CD14-positive monocyte (primary cell): ENCODE results near the gene SLC27A2. TPM values are rescaled to one million over a fixed set of nuclear protein-coding genes. Genes with fewer than 3 reads are reported as not detected.

Experiments
- DNase-seq, 3 donors: peaks; one replicate each; pipeline ENCODE4 v3.0.0-alpha.2; 2011 to 2022
- H2AFZ ChIP-seq: 2 replicates; pipeline ENCODE4 v1.6.0; 2012; ENCODE audit warnings: mild to moderate bottlenecking, low read depth, low read length, inconsistent platforms; ENCODE audit not compliant: insufficient read depth, poor library complexity, severe bottlenecking
- H3K27ac ChIP-seq, 2 donors: 1 replicate in 1 of 2; 2 replicates in 1 of 2; pipeline ENCODE4 v1.5.1; 2012 to 2013; ENCODE audit warnings: low read length in 2 of 2, control low read depth in 1 of 2, inconsistent platforms in 1 of 2, low read depth in 1 of 2, mild to moderate bottlenecking in 1 of 2
- H3K27me3 ChIP-seq, 2 donors: one replicate each; pipeline versions ENCODE4 v1.6.0 to v1.6.1; 2011 to 2013; ENCODE audit warnings: low read length in 2 of 2; ENCODE audit not compliant: control insufficient read depth in 2 of 2, insufficient read depth in 2 of 2
- H3K36me3 ChIP-seq, 2 donors: replicated peaks in 1 of 2; 1 replicate in 1 of 2; 2 replicates in 1 of 2; pipeline versions ENCODE4 v1.5.1 to v1.6.1; 2012 to 2013; ENCODE audit warnings: low read length in 2 of 2, control low read depth in 1 of 2, inconsistent platforms in 1 of 2, mild to moderate bottlenecking in 1 of 2; ENCODE audit not compliant: insufficient read depth in 2 of 2, control insufficient read depth in 1 of 2
- H3K4me1 ChIP-seq, 2 donors: 1 replicate in 1 of 2; 2 replicates in 1 of 2; pipeline versions ENCODE4 v1.5.1 to v1.6.1; 2012 to 2013; ENCODE audit warnings: low read length in 2 of 2, control low read depth in 1 of 2, inconsistent platforms in 1 of 2, mild to moderate bottlenecking in 1 of 2, moderate library complexity in 1 of 2; ENCODE audit not compliant: insufficient read depth in 2 of 2, control insufficient read depth in 1 of 2
- H3K4me2 ChIP-seq: replicated peaks from 2 replicates; pipeline ENCODE3; 2012; ENCODE audit warnings: low read length, moderate library complexity, mild to moderate bottlenecking; ENCODE audit not compliant: poor library complexity, severe bottlenecking; ENCODE audit errors: extremely low read depth
- H3K4me3 ChIP-seq, 3 experiments: fragments of 200-600 bp in 1 of 3; sonication (generic) in 1 of 3; replicated peaks in 1 of 3; 1 replicate in 2 of 3; 2 replicates in 1 of 3; pipeline ENCODE4 v1.5.1; 2011 to 2013; ENCODE audit warnings: low read length in 3 of 3, mild to moderate bottlenecking in 3 of 3, control low read depth in 2 of 3, low read depth in 2 of 3, inconsistent platforms in 1 of 3, moderate library complexity in 1 of 3
- H3K79me2 ChIP-seq: 2 replicates; pipeline ENCODE4 v1.6.0; 2012; ENCODE audit warnings: mild to moderate bottlenecking, control low read depth, inconsistent platforms, low read length, moderate library complexity; ENCODE audit not compliant: insufficient read depth
- H3K9ac ChIP-seq: 2 replicates; pipeline ENCODE4 v1.6.0; 2017; ENCODE audit warnings: low read length, mild to moderate bottlenecking; ENCODE audit not compliant: insufficient read depth, poor library complexity, severe bottlenecking
- H3K9me3 ChIP-seq, 2 donors: replicated peaks in 1 of 2; 1 replicate in 1 of 2; 2 replicates in 1 of 2; pipeline versions ENCODE4 v1.5.1 to v1.6.1; 2012 to 2013; ENCODE audit warnings: low read length in 2 of 2, control low read depth in 1 of 2; ENCODE audit not compliant: control insufficient read depth in 1 of 2, insufficient read depth in 1 of 2
- H4K20me1 ChIP-seq: 2 replicates; pipeline ENCODE4 v1.6.0; 2012; ENCODE audit warnings: mild to moderate bottlenecking, low read length, control low read depth, moderate library complexity; ENCODE audit not compliant: insufficient read depth
- H3K27ac Mint-ChIP-seq, 7 donors: one replicate each; pipeline ENCODE4 v1.8.0; 2020; ENCODE audit warnings: mild to moderate bottlenecking in 7 of 7, mixed read lengths in 7 of 7, moderate library complexity in 6 of 7, inconsistent platforms in 2 of 7
- H3K27me3 Mint-ChIP-seq, 3 donors: one replicate each; pipeline ENCODE4 v1.8.0; 2021 to 2022; ENCODE audit warnings: low read depth in 3 of 3, mild to moderate bottlenecking in 3 of 3, mixed read lengths in 3 of 3, moderate library complexity in 3 of 3, inconsistent platforms in 1 of 3
- H3K36me3 Mint-ChIP-seq, 2 donors: one replicate each; pipeline ENCODE4 v1.8.0; 2020; ENCODE audit warnings: mixed read lengths in 2 of 2, inconsistent platforms in 1 of 2, mild to moderate bottlenecking in 1 of 2
- H3K4me1 Mint-ChIP-seq: one replicate; pipeline ENCODE4 v1.8.0; 2020; ENCODE audit warnings: mild to moderate bottlenecking, mixed read lengths
- H3K4me3 Mint-ChIP-seq, 2 donors: one replicate each; pipeline ENCODE4 v1.8.0; 2020; ENCODE audit warnings: mild to moderate bottlenecking in 2 of 2, mixed read lengths in 2 of 2, moderate library complexity in 1 of 2
- H3K9me3 Mint-ChIP-seq, 7 donors: one replicate each; pipeline ENCODE4 v1.8.0; 2020 to 2022; ENCODE audit warnings: mixed read lengths in 7 of 7, mild to moderate bottlenecking in 6 of 7, moderate library complexity in 6 of 7, inconsistent platforms in 2 of 7
- WGBS: methylation state at CpG from one replicate; pipeline ENCODE4 v1.1.5; 2013; ENCODE audit warnings: missing lambda C conversion rate; ENCODE audit not compliant: insufficient coverage; 5-methylcytosine and 5-hydroxymethylcytosine counted together
- intact Hi-C, 2 donors: fragments of 100-400 bp; cut with micrococcal nuclease; formaldehyde crosslinking; loops; one replicate each; pipeline versions ENCODE4 v1.15.0 to v1.15.1; 2023
- polyA plus RNA-seq, 3 donors: library from polyadenylated mRNA; depleted of rRNA in 1 of 3; unstranded in 2 of 3; stranded (reverse) in 1 of 3; fragments of 300-500 nt in 2 of 3; fragments of >200 nt in 1 of 3; fragmentation: Illumina TruSeq in 2 of 3; gene quantifications; 1 replicate in 2 of 3; 2 replicates in 1 of 3; pipeline ENCODE4 v1.2.3, GENCODE V29; 2012 to 2021
- TF ChIP-seq, protein P1 (sequence below): fragments of 200-600 bp; IDR thresholded peaks from one replicate; pipeline ENCODE4 v1.8.0; 2022; ENCODE audit warnings: antibody characterized with exemption, mild to moderate bottlenecking

Gene SLC27A2
- polyA plus RNA-seq, 3 donors, result 0.13 TPM; not detected in 2

GRCh38 chr15:50278496-50278895 is 96.5 kb downstream of the SLC27A2 start:
- peaks cover 0 to 1% (median 0%) of the 10 kb centered on the region in 7 donors for H3K9me3 Mint-ChIP-seq
- peaks cover 28% of the 10 kb centered on the region for H3K4me1 Mint-ChIP-seq
- WGBS, result 0% methylated on average over 1 of the region's 4 CpGs
- H3K36me3 ChIP-seq, result peaks cover 2 to 5% of the 10 kb centered on the region in 2 donors
- H3K4me3 ChIP-seq, result peak overlapping the region in 1 of 3 experiments; percentile 44
- H3K9me3 ChIP-seq, result no peaks in the 10 kb centered on the region
- H3K27me3 ChIP-seq, result no peaks in the 10 kb centered on the region
- peak overlapping the region; percentile 50 to 89 (median 85) for H3K27ac Mint-ChIP-seq
- H3K4me1 ChIP-seq, result peaks cover 17 to 32% of the 10 kb centered on the region in 2 donors
- peak overlapping the region in 1 of 2 donors; percentile 66 for H3K27ac ChIP-seq
- H4K20me1 ChIP-seq, result no peaks in the 10 kb centered on the region
- peak overlapping the region; percentile 27 for H3K9ac ChIP-seq
- H3K79me2 ChIP-seq, result no peaks in the 10 kb centered on the region
- peak overlapping the region; percentile 42 for H3K4me2 ChIP-seq
- H3K27me3 Mint-ChIP-seq, result peaks cover 0 to 1% (median 0%) of the 10 kb centered on the region in 3 donors
- TF ChIP-seq, protein P1, sequence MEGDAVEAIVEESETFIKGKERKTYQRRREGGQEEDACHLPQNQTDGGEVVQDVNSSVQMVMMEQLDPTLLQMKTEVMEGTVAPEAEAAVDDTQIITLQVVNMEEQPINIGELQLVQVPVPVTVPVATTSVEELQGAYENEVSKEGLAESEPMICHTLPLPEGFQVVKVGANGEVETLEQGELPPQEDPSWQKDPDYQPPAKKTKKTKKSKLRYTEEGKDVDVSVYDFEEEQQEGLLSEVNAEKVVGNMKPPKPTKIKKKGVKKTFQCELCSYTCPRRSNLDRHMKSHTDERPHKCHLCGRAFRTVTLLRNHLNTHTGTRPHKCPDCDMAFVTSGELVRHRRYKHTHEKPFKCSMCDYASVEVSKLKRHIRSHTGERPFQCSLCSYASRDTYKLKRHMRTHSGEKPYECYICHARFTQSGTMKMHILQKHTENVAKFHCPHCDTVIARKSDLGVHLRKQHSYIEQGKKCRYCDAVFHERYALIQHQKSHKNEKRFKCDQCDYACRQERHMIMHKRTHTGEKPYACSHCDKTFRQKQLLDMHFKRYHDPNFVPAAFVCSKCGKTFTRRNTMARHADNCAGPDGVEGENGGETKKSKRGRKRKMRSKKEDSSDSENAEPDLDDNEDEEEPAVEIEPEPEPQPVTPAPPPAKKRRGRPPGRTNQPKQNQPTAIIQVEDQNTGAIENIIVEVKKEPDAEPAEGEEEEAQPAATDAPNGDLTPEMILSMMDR, result no peak
- H3K4me3 Mint-ChIP-seq, result peak overlapping the region in 1 of 2 donors; percentile 59
- DNase-seq, result peak; percentile 21 to 57 (median 33)
- peak overlapping the region; percentile 68 for H2AFZ ChIP-seq
- intact Hi-C loops, result no loop called here
- H3K36me3 Mint-ChIP-seq, result peaks cover 3 to 16% of the 10 kb centered on the region in 2 donors

GRCh38 chr15:50280271-50280670 is 98.3 kb downstream of the SLC27A2 start:
- Mint-ChIP-seq H3K9me3 (peaks cover 0 to 1% (median 0%) of the 10 kb centered on the region in 7 donors), H3K4me3 (no peak overlapping the region), H3K27ac (peak overlapping the region in 1 of 7 donors; percentile 20), H3K27me3 (peaks cover 0 to 1% (median 0%) of the 10 kb centered on the region in 3 donors), H3K4me1 (peaks cover 28% of the 10 kb centered on the region), H3K36me3 (peaks cover 12 to 28% of the 10 kb centered on the region in 2 donors)
- H3K27me3 ChIP-seq, result no peaks in the 10 kb centered on the region
- H3K4me3 ChIP-seq, result no peak overlapping the region
- H3K27ac ChIP-seq, result no peak overlapping the region
- intact Hi-C loops, result no loop called here
- TF ChIP-seq, protein P1, result no peak
- H2AFZ ChIP-seq, result no peak overlapping the region
- H3K4me2 ChIP-seq, result no peak overlapping the region
- 100% methylated on average over 2 of the region's 3 CpGs for WGBS
- H3K4me1 ChIP-seq, result peaks cover 17 to 32% of the 10 kb centered on the region in 2 donors
- no peaks in the 10 kb centered on the region for H3K9me3 ChIP-seq
- DNase-seq, result no peak
- H3K36me3 ChIP-seq, result peaks cover 3 to 16% of the 10 kb centered on the region in 2 donors
- no peaks in the 10 kb centered on the region for H4K20me1 ChIP-seq
- H3K79me2 ChIP-seq, result no peaks in the 10 kb centered on the region
- no peak overlapping the region for H3K9ac ChIP-seq
